Coronary artery (tissue), 2 donors: ENCODE data around the gene OSBPL9.

Source experiments
- DNase-seq: peaks from one replicate; pipeline ENCODE4 v3.0.0-alpha.2; 2017; ENCODE audit warnings: low spot score
- H3K27ac ChIP-seq, 2 donors: fragments of 200-600 bp; sonication (generic); one replicate each; pipeline ENCODE4 v1.5.1; 2016 to 2019
- H3K4me3 ChIP-seq: fragments of 200-600 bp; sonication (generic); 2 replicates; pipeline ENCODE4 v1.5.1; 2016; ENCODE audit warnings: mild to moderate bottlenecking, moderate library complexity
- CTCF ChIP-seq: fragments of 200-600 bp; sonication (generic); IDR thresholded peaks from one replicate; pipeline ENCODE4 v1.5.1; 2019; ENCODE audit warnings: antibody characterized with exemption

The OSBPL9 gene

DNA sequence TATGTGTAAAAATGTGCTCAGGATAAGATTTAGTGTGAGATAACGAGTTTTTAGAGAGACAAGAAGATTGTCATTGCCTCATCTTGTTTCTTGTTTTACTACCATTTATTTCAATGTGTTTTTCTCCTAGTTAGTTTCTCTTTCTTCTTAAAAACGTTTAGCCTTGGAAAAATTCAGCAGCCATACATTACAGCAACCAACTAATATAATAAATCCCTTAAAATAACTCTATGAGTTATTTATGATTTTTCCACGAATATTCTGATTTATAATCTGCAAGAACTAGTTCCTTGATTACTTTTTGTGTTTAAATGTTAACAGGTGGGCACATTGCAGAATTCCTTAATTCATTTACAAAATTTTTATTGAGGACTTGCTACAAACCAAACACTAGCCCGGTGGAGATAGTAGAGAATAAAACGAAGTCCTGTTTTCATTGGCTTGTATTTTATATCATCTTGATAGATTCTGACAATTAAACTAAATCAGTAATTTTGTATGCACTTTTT is 118.9 kb downstream of the OSBPL9 start:
- peak overlapping the region; percentile 46 to 54 for H3K27ac ChIP-seq

DNA sequence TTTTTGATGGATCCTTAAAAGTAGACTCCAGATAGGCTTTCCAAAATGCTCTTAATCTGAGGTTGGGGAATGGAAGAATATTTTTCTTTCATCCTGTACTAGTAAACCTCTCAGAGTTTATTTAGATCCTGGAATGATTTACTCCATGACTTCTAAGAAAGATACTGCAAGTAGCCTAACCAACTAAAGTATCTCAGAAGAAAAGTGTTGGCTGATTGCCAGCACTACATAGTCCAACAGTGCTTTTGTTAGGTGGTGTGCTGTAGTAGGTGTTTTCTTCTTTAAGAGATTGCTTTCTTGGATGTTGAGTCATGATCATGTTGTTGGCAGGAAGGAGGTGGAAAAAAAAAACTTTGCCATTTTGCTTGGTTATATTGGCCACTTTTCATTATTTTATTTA is 119.8 kb downstream of the OSBPL9 start:
- Histone ChIP-seq H3K27ac (peak overlapping the region; percentile 23 to 46), H3K4me3 (peak overlapping the region; percentile 7)
- no peak for TF ChIP-seq CTCF
- DNase-seq, result no peak

More for the DNA sequence above, 118.9 kb downstream of the OSBPL9 start:
- no peak for DNase-seq
- TF ChIP-seq CTCF, result no peak
- no peak overlapping the region for H3K4me3 ChIP-seq

DNA sequence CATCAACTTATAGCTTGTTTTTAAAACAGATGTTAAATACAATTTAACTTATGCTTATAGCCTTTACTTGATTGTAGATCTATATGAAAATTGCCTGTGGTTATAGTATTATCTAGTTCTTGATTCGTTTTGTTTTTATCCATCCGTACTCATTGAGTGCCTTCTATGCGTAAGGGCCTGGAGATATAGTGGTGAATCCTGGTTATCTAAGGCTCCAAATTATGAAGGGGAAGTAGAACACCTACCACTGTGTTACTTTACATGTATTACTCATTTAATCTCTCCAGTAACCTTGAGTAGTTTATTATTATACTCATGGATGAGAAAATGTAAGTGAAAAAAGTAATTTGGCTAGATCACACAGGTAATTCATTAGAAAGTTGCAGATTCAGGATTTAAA is 121.8 kb downstream of the OSBPL9 start:
- Histone ChIP-seq H3K4me3 (no peak overlapping the region), H3K27ac (no peak overlapping the region)
- no peak for DNase-seq
- TF ChIP-seq CTCF, result no peak

- H3K27ac ChIP-seq, result no peak overlapping the region
- H3K4me3 ChIP-seq, result no peak overlapping the region
- TF ChIP-seq CTCF, result no peak
- no peak for DNase-seq
Observed at GRCh38 chr1:51740652-51741051, 123.8 kb downstream of the OSBPL9 start.

GRCh38 chr1:51741121-51741681 is 124.3 kb downstream of the OSBPL9 start:
- TF ChIP-seq CTCF, result no peak
- H3K4me3 ChIP-seq, result no peak overlapping the region
- H3K27ac ChIP-seq, result no peak overlapping the region
- DNase-seq, result no peak

- no peak for DNase-seq
- H3K27ac ChIP-seq, result peak overlapping the region in 1 of 2 donors; percentile 15
- no peak for TF ChIP-seq CTCF
Observed at GRCh38 chr1:51744506-51745303, 127.8 kb downstream of the OSBPL9 start.

DNA sequence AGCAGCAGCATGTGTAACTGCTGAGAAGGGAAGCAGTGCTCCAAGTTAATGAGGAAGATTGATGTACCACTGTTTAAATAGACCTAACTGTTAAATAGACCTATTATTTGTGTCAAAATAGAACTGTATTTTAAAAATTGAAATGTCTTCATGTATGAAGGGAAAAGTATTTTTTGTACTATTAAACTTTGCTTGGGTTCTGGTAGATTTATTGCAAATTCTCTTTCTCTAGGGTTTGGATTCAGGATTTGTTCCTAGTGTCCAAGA is 128.3 kb downstream of the OSBPL9 start:
- Histone ChIP-seq H3K4me3 (no peak overlapping the region), H3K27ac (no peak overlapping the region)
- no peak for DNase-seq
- TF ChIP-seq CTCF, result no peak

More at GRCh38 chr1:51744506-51745303, 127.8 kb downstream of the OSBPL9 start:
- no peak overlapping the region for H3K4me3 ChIP-seq
